Activated CD4-positive, alpha-beta T cell treated with anti-CD3 and anti-CD28 coated beads, Interleukin-2, Interleukin-6, amounts not matched to agents 100 ng/mL and 50 ng/mL, durations not matched to agents 16 hours and 8 hours (primary cell): ENCODE results near the gene CORO2A.
A peak's percentile ranks its signal among the peaks of the same experiment; 100 is the strongest.
"Not testable (repeated sequence)": the region's sequence is repeated elsewhere in the genome, so short reads cannot be mapped to it uniquely, and the experiment has no call there.

Source experiments
- DNase-seq: peaks from one replicate; pipeline ENCODE4 v3.0.0-alpha.2; 2020

The CORO2A gene

GRCh38 chr9:98134702-98135557, 57.5 kb downstream of the CORO2A start:
- DNase-seq = no peak

- no peak for DNase-seq
Measured at GRCh38 chr9:98132806-98133631, 59.4 kb downstream of the CORO2A start.

GRCh38 chr9:98132158-98132557, 60.3 kb downstream of the CORO2A start:
- DNase-seq = no peak

- no peak for DNase-seq
Measured at GRCh38 chr9:98130576-98131228, 61.7 kb downstream of the CORO2A start.

GRCh38 chr9:98130060-98130459, 62.4 kb downstream of the CORO2A start:
- not testable (repeated sequence) for DNase-seq

GRCh38 chr9:98129451-98129881, 63.0 kb downstream of the CORO2A start:
- no peak for DNase-seq

GRCh38 chr9:98128316-98128715, 64.1 kb downstream of the CORO2A start:
- DNase-seq = no peak

- DNase-seq = no peak
Measured at GRCh38 chr9:98127226-98127625, 65.2 kb downstream of the CORO2A start.

GRCh38 chr9:98124637-98125426, 67.6 kb downstream of the CORO2A start:
- DNase-seq = no peak

GRCh38 chr9:98124091-98124490, 68.3 kb downstream of the CORO2A start:
- DNase-seq = not testable (repeated sequence)

- DNase-seq = no peak
Measured at GRCh38 chr9:98121058-98121457, 71.4 kb downstream of the CORO2A start.

- DNase-seq = no peak
Measured at GRCh38 chr9:98120476-98120875, 72.0 kb downstream of the CORO2A start.

GRCh38 chr9:98118640-98119601, 73.5 kb downstream of the CORO2A start, which contains the start of gene TRIM14:
TRIM14 (minus strand) TSS chr9:98119222; CDS start chr9:98119188, 34 bp downstream.
- DNase-seq = peak; percentile 76

- DNase-seq = peak; percentile 63
Measured at GRCh38 chr9:98117984-98118639, 74.3 kb downstream of the CORO2A start.

- DNase-seq = not testable (repeated sequence)
Measured at GRCh38 chr9:98117097-98117496, 75.3 kb downstream of the CORO2A start.

- DNase-seq = no peak
Measured at GRCh38 chr9:98109052-98109451, 83.4 kb downstream of the CORO2A start.

GRCh38 chr9:98108531-98109031, 83.9 kb downstream of the CORO2A start:
- DNase-seq = peak; percentile 58

- no peak for DNase-seq
Measured at GRCh38 chr9:98107926-98108325, 84.5 kb downstream of the CORO2A start.

GRCh38 chr9:98105006-98105405, 87.4 kb downstream of the CORO2A start:
- no peak for DNase-seq

- DNase-seq = no peak
Measured at GRCh38 chr9:98104445-98104881, 88.0 kb downstream of the CORO2A start.
